ENCODE data around the gene GPR21. TPM values are rescaled to one million over a fixed set of nuclear protein-coding genes. Genes with fewer than 3 reads are reported as not detected.

The GPR21 gene
- polyA plus RNA-seq, 1 donor: 0.24 TPM

DNA sequence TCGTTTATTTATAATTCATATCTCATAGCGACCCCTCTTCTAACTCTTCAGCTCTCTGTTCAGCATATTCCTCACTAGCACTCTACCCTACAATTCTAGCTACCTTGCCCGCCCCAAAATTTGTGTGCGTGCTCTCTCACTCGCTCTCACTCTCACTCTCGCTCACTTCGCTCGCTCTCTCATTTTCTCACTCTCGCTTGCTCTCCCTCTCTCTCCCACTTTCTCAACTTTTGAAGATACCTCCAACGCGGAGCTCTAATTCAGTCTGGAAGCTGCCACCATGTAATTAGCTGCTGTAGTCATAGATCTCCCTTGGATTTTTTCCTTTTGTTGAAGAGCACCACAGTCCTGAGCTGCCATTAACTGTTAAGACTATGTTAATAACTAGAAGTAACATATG is 30.4 kb downstream of the GPR21 start:
- Histone ChIP-seq H3K9me3 (ENCODE audit: control insufficient read depth, low read depth, low read length) (no peaks in the 10 kb centered on the region), H3K4me3 (ENCODE audit: low read length) (no peak overlapping the region), H3K27ac (ENCODE audit: low read length) (no peak overlapping the region), H3K4me1 (ENCODE audit: control insufficient read depth, insufficient read depth, low read length) (no peaks in the 10 kb centered on the region), H3K36me3 (ENCODE audit: control insufficient read depth, insufficient read depth, low read length) (peaks cover 26% of the 10 kb centered on the region), H3K27me3 (ENCODE audit: control insufficient read depth, insufficient read depth, low read length) (no peaks in the 10 kb centered on the region)
- 100% methylated on average over 3 of the region's 11 CpGs for WGBS (ENCODE audit: insufficient coverage, low lambda C conversion rate)
- DNase-seq: no peak

DNA sequence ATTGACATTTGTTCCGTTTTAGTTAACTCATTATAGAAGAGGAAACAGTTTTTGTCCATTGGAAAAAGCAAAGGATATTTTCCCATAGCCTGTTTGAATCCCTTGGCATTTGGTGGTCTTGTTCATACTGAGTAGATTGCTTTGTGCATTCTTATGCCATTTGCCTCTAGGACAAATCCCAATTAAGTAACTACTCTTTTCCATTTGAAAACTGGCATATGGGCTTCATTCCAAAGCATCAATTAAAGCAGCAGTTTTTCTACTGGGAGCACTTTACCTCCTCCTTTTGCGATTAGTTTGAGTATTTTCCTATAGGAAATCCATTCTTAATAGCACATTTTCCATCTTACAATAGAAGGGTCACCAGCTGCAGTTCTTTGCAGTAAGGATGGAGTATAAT is 31.2 kb downstream of the GPR21 start:
- Histone ChIP-seq H3K9me3 (ENCODE audit: control insufficient read depth, low read depth, low read length) (no peaks in the 10 kb centered on the region), H3K36me3 (ENCODE audit: control insufficient read depth, insufficient read depth, low read length) (peaks cover 27% of the 10 kb centered on the region), H3K27me3 (ENCODE audit: control insufficient read depth, insufficient read depth, low read length) (no peaks in the 10 kb centered on the region), H3K4me1 (ENCODE audit: control insufficient read depth, insufficient read depth, low read length) (no peaks in the 10 kb centered on the region), H3K4me3 (ENCODE audit: low read length) (no peak overlapping the region), H3K27ac (ENCODE audit: low read length) (no peak overlapping the region)
- DNase-seq: no peak
- no CpG with 5 or more reads among the region's 2 CpGs for WGBS (ENCODE audit: insufficient coverage, low lambda C conversion rate)

- no CpG with 5 or more reads among the region's 2 CpGs for WGBS (ENCODE audit: insufficient coverage, low lambda C conversion rate)
- no peaks in the 10 kb centered on the region for H3K27me3 ChIP-seq (ENCODE audit: control insufficient read depth, insufficient read depth, low read length)
- H3K27ac ChIP-seq (ENCODE audit: low read length): no peak overlapping the region
- no peak for DNase-seq
- no peaks in the 10 kb centered on the region for H3K4me1 ChIP-seq (ENCODE audit: control insufficient read depth, insufficient read depth, low read length)
- H3K36me3 ChIP-seq (ENCODE audit: control insufficient read depth, insufficient read depth, low read length): peaks cover 31% of the 10 kb centered on the region
- no peak overlapping the region for H3K4me3 ChIP-seq (ENCODE audit: low read length)
- H3K9me3 ChIP-seq (ENCODE audit: control insufficient read depth, low read depth, low read length): no peaks in the 10 kb centered on the region
These were observed 31.7 kb downstream of the GPR21 start for GRCh38 chr9:123065196-123065595.

DNA sequence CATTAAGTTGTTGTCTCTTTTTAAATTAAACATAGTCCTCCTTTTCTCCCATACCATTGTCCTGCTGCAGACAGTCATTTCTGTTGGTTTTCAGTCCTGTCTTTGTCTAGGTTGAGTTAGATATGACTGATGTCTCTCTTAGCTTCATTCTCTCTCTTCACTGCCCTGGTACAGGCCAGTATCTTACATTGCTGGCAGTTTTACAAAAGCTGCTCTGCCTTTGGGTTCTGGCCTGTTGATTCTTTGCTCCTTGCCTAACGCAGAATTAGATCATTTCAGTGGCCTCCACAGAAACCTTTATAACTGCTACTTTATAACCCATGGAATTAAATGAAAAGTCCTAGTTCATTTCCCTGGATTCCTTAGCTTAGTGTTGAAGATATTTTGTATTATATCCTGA is 33.7 kb downstream of the GPR21 start:
- peaks cover 36% of the 10 kb centered on the region for H3K36me3 ChIP-seq (ENCODE audit: control insufficient read depth, insufficient read depth, low read length)
- no peaks in the 10 kb centered on the region for H3K4me1 ChIP-seq (ENCODE audit: control insufficient read depth, insufficient read depth, low read length)
- no peak overlapping the region for H3K27ac ChIP-seq (ENCODE audit: low read length)
- no CpG with 5 or more reads among the region's 1 CpG for WGBS (ENCODE audit: insufficient coverage, low lambda C conversion rate)
- H3K9me3 ChIP-seq (ENCODE audit: control insufficient read depth, low read depth, low read length): no peaks in the 10 kb centered on the region
- H3K4me3 ChIP-seq (ENCODE audit: low read length): no peak overlapping the region
- no peak for DNase-seq
- H3K27me3 ChIP-seq (ENCODE audit: control insufficient read depth, insufficient read depth, low read length): no peaks in the 10 kb centered on the region

GRCh38 chr9:123069010-123069481 is 35.6 kb downstream of the GPR21 start:
- no peak for DNase-seq
- Histone ChIP-seq H3K9me3 (ENCODE audit: control insufficient read depth, low read depth, low read length) (no peaks in the 10 kb centered on the region), H3K27ac (ENCODE audit: low read length) (no peak overlapping the region), H3K27me3 (ENCODE audit: control insufficient read depth, insufficient read depth, low read length) (no peaks in the 10 kb centered on the region), H3K4me3 (ENCODE audit: low read length) (no peak overlapping the region), H3K36me3 (ENCODE audit: control insufficient read depth, insufficient read depth, low read length) (peaks cover 41% of the 10 kb centered on the region), H3K4me1 (ENCODE audit: control insufficient read depth, insufficient read depth, low read length) (no peaks in the 10 kb centered on the region)
- no CpG with 5 or more reads among the region's 3 CpGs for WGBS (ENCODE audit: insufficient coverage, low lambda C conversion rate)

- Histone ChIP-seq H3K4me1 (ENCODE audit: control insufficient read depth, insufficient read depth, low read length) (no peaks in the 10 kb centered on the region), H3K4me3 (ENCODE audit: low read length) (no peak overlapping the region), H3K36me3 (ENCODE audit: control insufficient read depth, insufficient read depth, low read length) (peaks cover 40% of the 10 kb centered on the region), H3K27ac (ENCODE audit: low read length) (no peak overlapping the region), H3K27me3 (ENCODE audit: control insufficient read depth, insufficient read depth, low read length) (no peaks in the 10 kb centered on the region), H3K9me3 (ENCODE audit: control insufficient read depth, low read depth, low read length) (no peaks in the 10 kb centered on the region)
- DNase-seq: no peak
These were observed 36.7 kb downstream of the GPR21 start for GRCh38 chr9:123070198-123070597.

DNA sequence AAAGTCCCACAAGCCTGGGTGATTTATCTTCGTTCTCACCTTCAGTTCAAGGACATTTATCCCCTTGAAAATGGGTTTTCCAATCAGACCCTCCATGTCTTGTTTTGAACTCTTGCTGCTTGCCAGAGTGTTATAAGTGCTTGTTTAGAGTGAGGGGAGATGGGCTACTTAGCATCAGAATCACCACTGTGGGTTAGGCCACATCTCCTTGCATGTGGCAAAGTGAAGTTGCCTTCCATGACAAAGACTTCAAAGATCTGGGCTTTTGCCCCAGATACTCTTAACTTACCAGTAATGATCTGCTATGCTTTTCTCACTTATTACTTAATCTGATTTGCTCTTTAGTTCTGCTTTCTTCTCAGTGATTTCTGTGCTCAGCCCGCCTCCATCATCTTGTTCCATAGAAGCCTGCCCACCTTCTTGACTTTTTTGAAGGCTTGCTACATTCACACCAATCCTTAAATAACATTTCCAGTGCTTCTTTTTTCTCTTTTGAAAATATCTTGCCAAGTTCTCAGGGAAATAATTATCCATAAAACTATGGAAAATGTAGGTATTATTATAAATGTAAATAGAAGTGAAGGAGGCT is 39.0 kb downstream of the GPR21 start:
- H3K4me1 ChIP-seq (ENCODE audit: control insufficient read depth, insufficient read depth, low read length): no peaks in the 10 kb centered on the region
- WGBS (ENCODE audit: insufficient coverage, low lambda C conversion rate): 100% methylated on average over 2 of the region's 2 CpGs
- H3K4me3 ChIP-seq (ENCODE audit: low read length): no peak overlapping the region
- no peak overlapping the region for H3K27ac ChIP-seq (ENCODE audit: low read length)
- peaks cover 29% of the 10 kb centered on the region for H3K36me3 ChIP-seq (ENCODE audit: control insufficient read depth, insufficient read depth, low read length)
- no peaks in the 10 kb centered on the region for H3K9me3 ChIP-seq (ENCODE audit: control insufficient read depth, low read depth, low read length)
- no peak for DNase-seq
- no peaks in the 10 kb centered on the region for H3K27me3 ChIP-seq (ENCODE audit: control insufficient read depth, insufficient read depth, low read length)

DNA sequence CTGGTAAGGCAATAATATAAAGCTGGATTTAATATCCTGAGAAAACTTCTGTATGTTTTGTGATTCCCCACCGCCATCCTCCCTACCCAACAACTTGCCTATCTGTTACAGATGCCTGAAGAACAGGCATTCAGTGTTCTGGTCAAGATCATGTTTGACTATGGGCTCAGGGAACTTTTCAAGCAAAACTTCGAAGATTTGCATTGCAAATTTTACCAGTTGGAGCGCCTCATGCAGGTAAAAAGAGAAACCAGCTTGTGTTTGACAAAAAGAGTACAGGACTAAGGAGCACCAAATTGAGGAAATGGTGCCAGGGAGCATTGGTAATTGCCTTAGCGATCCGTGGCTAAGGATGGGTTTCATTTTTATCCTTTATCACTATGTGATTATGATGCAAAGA is 40.0 kb downstream of the GPR21 start:
- peaks cover 25% of the 10 kb centered on the region for H3K36me3 ChIP-seq (ENCODE audit: control insufficient read depth, insufficient read depth, low read length)
- no peaks in the 10 kb centered on the region for H3K9me3 ChIP-seq (ENCODE audit: control insufficient read depth, low read depth, low read length)
- no peaks in the 10 kb centered on the region for H3K4me1 ChIP-seq (ENCODE audit: control insufficient read depth, insufficient read depth, low read length)
- WGBS (ENCODE audit: insufficient coverage, low lambda C conversion rate): 100% methylated on average over 1 of the region's 5 CpGs
- no peaks in the 10 kb centered on the region for H3K27me3 ChIP-seq (ENCODE audit: control insufficient read depth, insufficient read depth, low read length)
- no peak overlapping the region for H3K4me3 ChIP-seq (ENCODE audit: low read length)
- no peak overlapping the region for H3K27ac ChIP-seq (ENCODE audit: low read length)
- DNase-seq: no peak

DNA sequence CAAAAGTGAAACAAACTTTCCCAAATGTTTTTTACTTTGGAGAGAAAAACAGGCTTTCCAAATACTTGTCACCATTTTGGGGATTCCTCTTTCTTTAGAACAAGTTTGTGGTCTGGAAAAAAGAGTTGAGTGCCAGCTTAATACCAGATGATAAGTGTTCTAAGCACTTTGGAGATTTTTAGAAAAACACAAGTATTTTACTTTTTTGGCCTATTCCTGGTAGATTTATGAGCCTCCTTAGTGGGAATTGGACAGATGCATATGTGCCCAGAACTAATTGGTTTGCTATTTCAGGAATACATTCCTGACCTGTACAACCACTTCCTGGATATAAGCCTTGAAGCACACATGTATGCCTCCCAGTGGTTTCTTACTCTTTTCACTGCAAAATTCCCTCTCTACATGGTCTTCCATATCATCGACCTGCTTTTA is 40.5 kb downstream of the GPR21 start:
- 80% methylated on average over 1 of the region's 1 CpG for WGBS (ENCODE audit: insufficient coverage, low lambda C conversion rate)
- H3K4me3 ChIP-seq (ENCODE audit: low read length): no peak overlapping the region
- no peaks in the 10 kb centered on the region for H3K4me1 ChIP-seq (ENCODE audit: control insufficient read depth, insufficient read depth, low read length)
- no peaks in the 10 kb centered on the region for H3K9me3 ChIP-seq (ENCODE audit: control insufficient read depth, low read depth, low read length)
- H3K36me3 ChIP-seq (ENCODE audit: control insufficient read depth, insufficient read depth, low read length): peaks cover 28% of the 10 kb centered on the region
- no peak overlapping the region for H3K27ac ChIP-seq (ENCODE audit: low read length)
- no peak for DNase-seq
- no peaks in the 10 kb centered on the region for H3K27me3 ChIP-seq (ENCODE audit: control insufficient read depth, insufficient read depth, low read length)

DNA sequence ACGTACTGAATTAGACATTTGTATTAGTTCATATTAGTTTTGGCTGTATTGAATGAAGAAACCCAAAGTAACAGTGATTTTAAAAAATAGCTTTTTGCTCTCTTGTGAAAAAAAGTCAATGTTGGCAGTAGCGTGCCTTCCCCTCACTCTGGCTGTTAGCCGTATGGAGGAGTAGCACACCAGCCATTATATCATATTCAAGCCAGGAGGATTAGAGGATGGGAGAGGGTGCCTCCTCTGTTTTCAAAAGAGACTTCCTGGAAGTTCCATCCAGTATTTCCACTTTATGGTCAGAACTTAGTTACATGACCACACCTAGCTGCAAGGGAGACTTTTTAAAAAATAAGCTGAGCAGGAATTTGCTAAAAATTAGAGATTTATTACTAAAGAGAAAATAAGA is 41.2 kb downstream of the GPR21 start:
- Histone ChIP-seq H3K4me1 (ENCODE audit: control insufficient read depth, insufficient read depth, low read length) (no peaks in the 10 kb centered on the region), H3K36me3 (ENCODE audit: control insufficient read depth, insufficient read depth, low read length) (peaks cover 34% of the 10 kb centered on the region), H3K27me3 (ENCODE audit: control insufficient read depth, insufficient read depth, low read length) (no peaks in the 10 kb centered on the region), H3K9me3 (ENCODE audit: control insufficient read depth, low read depth, low read length) (no peaks in the 10 kb centered on the region), H3K27ac (ENCODE audit: low read length) (no peak overlapping the region), H3K4me3 (ENCODE audit: low read length) (no peak overlapping the region)
- WGBS (ENCODE audit: insufficient coverage, low lambda C conversion rate): 100% methylated on average over 1 of the region's 3 CpGs
- no peak for DNase-seq

DNA sequence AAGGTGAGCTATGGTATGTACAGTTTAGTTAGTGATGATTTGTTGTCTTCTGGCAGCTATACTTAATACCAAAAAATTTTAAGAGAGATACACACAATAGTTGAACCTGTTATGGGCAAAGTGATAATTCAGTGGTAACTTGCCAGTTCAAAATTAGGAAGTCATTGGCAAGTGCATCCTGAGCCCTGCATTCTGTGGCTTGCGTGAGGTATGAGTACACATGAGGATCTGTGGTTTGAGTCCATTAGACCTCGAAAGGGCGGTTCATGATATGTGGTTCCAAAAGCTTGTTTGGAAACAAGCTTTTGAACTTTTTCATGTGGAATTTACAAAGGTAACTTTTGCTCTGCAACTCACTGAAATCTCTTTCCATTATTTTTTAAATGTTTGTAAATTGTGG is 47.0 kb downstream of the GPR21 start:
- Histone ChIP-seq H3K36me3 (ENCODE audit: control insufficient read depth, insufficient read depth, low read length) (peaks cover 41% of the 10 kb centered on the region), H3K4me3 (ENCODE audit: low read length) (no peak overlapping the region), H3K27ac (ENCODE audit: low read length) (no peak overlapping the region), H3K4me1 (ENCODE audit: control insufficient read depth, insufficient read depth, low read length) (no peaks in the 10 kb centered on the region), H3K27me3 (ENCODE audit: control insufficient read depth, insufficient read depth, low read length) (no peaks in the 10 kb centered on the region), H3K9me3 (ENCODE audit: control insufficient read depth, low read depth, low read length) (no peaks in the 10 kb centered on the region)
- WGBS (ENCODE audit: insufficient coverage, low lambda C conversion rate): no CpG with 5 or more reads among the region's 3 CpGs
- no peak for DNase-seq

Data from large intestine (tissue), 3 donors.